ENCODE results near the gene FARSB. TPM values are rescaled to one million over a fixed set of nuclear protein-coding genes. Genes with fewer than 3 reads are reported as not detected.

The FARSB gene
- total RNA-seq, 1 experiment from 2014 or later, result 50.7 TPM

DNA sequence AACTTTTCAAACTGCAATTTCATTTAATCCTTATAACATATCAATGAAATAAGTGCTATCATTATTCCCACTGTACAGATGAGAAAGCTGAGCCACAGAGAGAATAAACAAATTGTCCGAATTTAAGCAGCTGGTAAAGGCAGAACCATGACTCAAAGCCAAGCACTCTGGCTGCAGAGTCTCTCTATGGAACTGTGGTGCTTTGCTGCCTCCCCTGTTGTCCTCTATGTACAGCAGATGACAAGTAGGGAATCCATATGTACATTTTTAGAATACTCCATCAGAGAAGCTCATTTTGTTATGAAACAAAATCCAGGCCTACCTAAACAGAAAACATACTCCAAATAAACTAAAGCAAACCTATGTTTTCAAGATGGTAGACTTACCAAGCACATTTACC lies 45.1 kb downstream of the FARSB start:
- DNase-seq (ENCODE audit: low read depth, low spot score), result no peak
- H3K79me2 ChIP-seq (ENCODE audit: insufficient read depth, low read length), result peaks cover 54% of the 10 kb centered on the region
- H3K9me3 ChIP-seq (ENCODE audit: control insufficient read depth in 1 of 2, insufficient read depth in 1 of 2, low read depth in 1 of 2, low read length in 2 of 2), result no peaks in the 10 kb centered on the region
- H3K27me3 ChIP-seq (ENCODE audit: insufficient read depth, low read length), result no peaks in the 10 kb centered on the region
- intact Hi-C loops (cut with micrococcal nuclease), result loop anchor here (5.0 kb wide), 1 partner anchor 1692 kb away; no protein-coding TSS in a partner anchor
- H3K27ac ChIP-seq (ENCODE audit: low read depth, low read length), result no peak overlapping the region
- TF ChIP-seq FOSL1 (IDR thresholded peaks at IDR 0.05; ENCODE audit: low read depth) (no peak), ELF1 (IDR thresholded peaks at IDR 0.05; ENCODE audit: borderline replicate concordance, low read depth) (no peak), EZH2phosphoT487 (IDR thresholded peaks at IDR 0.05; ENCODE audit: borderline replicate concordance) (no peak), EZH2 (IDR thresholded peaks at IDR 0.05) (no peak), ZFX (IDR thresholded peaks at IDR 0.05) (no peak), JUND (IDR thresholded peaks at IDR 0.05) (no peak), POLR2AphosphoS5 (IDR thresholded peaks at IDR 0.05; ENCODE audit: low read depth, low read length) (no peak), CEBPB (IDR thresholded peaks at IDR 0.05; ENCODE audit: low read depth) (no peak), SRF (IDR thresholded peaks at IDR 0.05; ENCODE audit: low read depth) (no peak), EGR1 (IDR thresholded peaks at IDR 0.05; ENCODE audit: low read depth) (no peak), SP1 (IDR thresholded peaks at IDR 0.05; ENCODE audit: low read depth) (no peak)
- TF ChIP-seq, protein P1, sequence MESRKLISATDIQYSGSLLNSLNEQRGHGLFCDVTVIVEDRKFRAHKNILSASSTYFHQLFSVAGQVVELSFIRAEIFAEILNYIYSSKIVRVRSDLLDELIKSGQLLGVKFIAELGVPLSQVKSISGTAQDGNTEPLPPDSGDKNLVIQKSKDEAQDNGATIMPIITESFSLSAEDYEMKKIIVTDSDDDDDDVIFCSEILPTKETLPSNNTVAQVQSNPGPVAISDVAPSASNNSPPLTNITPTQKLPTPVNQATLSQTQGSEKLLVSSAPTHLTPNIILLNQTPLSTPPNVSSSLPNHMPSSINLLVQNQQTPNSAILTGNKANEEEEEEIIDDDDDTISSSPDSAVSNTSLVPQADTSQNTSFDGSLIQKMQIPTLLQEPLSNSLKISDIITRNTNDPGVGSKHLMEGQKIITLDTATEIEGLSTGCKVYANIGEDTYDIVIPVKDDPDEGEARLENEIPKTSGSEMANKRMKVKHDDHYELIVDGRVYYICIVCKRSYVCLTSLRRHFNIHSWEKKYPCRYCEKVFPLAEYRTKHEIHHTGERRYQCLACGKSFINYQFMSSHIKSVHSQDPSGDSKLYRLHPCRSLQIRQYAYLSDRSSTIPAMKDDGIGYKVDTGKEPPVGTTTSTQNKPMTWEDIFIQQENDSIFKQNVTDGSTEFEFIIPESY (IDR thresholded peaks at IDR 0.05; ENCODE audit: extremely low read depth, insufficient replicate concordance, low read length), result no peak
- no peak overlapping the region for H2AFZ ChIP-seq (ENCODE audit: low read depth, low read length, poor library complexity, severe bottlenecking)
- H3K4me3 ChIP-seq (replicated peaks in 1 of 2; ENCODE audit: low read depth in 1 of 2, low read length in 2 of 2), result no peak overlapping the region
- POLR2A ChIA-PET, result no interaction called here
- no TSS peak for BruUV-seq (replicated peaks)
- H3K9me2 ChIP-seq (ENCODE audit: insufficient read depth), result no peaks in the 10 kb centered on the region
- ATAC-seq, result no peak
- peaks cover 15 to 38% of the 10 kb centered on the region in 2 experiments; a peak in 3 of 4 replicates for H3K36me3 ChIP-seq (ENCODE audit: control insufficient read depth in 1 of 2, insufficient read depth in 2 of 2, low read length in 2 of 2)
- CTCF ChIA-PET, result interaction anchor here (1.4 kb wide), 1 partner anchor 294 kb away, joined by 7 read pairs; no protein-coding TSS in a partner anchor
- H3K4me1 ChIP-seq (ENCODE audit: control insufficient read depth in 1 of 2, insufficient read depth in 2 of 2, low read length in 2 of 2), result no peaks in the 10 kb centered on the region
- RAD21 ChIA-PET (ENCODE audit: low non-redundant PET in 1 of 2, low total read pairs in 2 of 2, uncharacterized antibody in 2 of 2, unreplicated experiment in 2 of 2), result no interaction called here
- no peak overlapping the region for H3K4me2 ChIP-seq (ENCODE audit: low read length)
- H4K20me1 ChIP-seq (ENCODE audit: insufficient read depth), result no peaks in the 10 kb centered on the region; the same call in 1 of the 2 replicates
- no peak overlapping the region for H3K9ac ChIP-seq (ENCODE audit: low read length)
